Brain microvascular endothelial cell (primary cell): ENCODE measurements around the gene SFXN5.
"Not testable (repeated sequence)": the region's sequence is repeated elsewhere in the genome, so short reads cannot be mapped to it uniquely, and the experiment has no call there.

Experiments used
- DNase-seq: peaks from one replicate; pipeline ENCODE4 v3.0.0-alpha.2; 2020
- H3K27ac ChIP-seq: fragments of 250-450 bp; sonication (Bioruptor Pico); 2 replicates; pipeline ENCODE4 v1.5.1; 2020; ENCODE audit warnings: mild to moderate bottlenecking, moderate library complexity
- H3K27me3 ChIP-seq: fragments of 250-450 bp; sonication (Bioruptor Pico); replicated peaks from 2 replicates; pipeline ENCODE4 v1.5.1; 2020; ENCODE audit warnings: mild to moderate bottlenecking
- H3K36me3 ChIP-seq: fragments of 250-450 bp; sonication (Bioruptor Pico); replicated peaks from 2 replicates; pipeline ENCODE4 v1.5.1; 2020; ENCODE audit warnings: mild to moderate bottlenecking
- H3K4me3 ChIP-seq: 2 replicates; pipeline ENCODE4 v1.5.1; 2011; ENCODE audit warnings: low read depth, mild to moderate bottlenecking, control low read depth, low read length, moderate library complexity
- in situ Hi-C: cut with HindIII; loops from 2 replicates; pipeline ENCODE4 v1.10.0; 2017; ENCODE audit warnings: low sequenced_read_pairs, low pct_ligation_motif_present
- TF ChIP-seq, protein P1 (sequence below): IDR thresholded peaks from 2 replicates; pipeline ENCODE4 v1.5.1; 2011; ENCODE audit warnings: low read depth, mild to moderate bottlenecking, moderate library complexity, low read length, control low read depth, inconsistent platforms; ENCODE audit errors: missing control alignments

Gene SFXN5

DNA sequence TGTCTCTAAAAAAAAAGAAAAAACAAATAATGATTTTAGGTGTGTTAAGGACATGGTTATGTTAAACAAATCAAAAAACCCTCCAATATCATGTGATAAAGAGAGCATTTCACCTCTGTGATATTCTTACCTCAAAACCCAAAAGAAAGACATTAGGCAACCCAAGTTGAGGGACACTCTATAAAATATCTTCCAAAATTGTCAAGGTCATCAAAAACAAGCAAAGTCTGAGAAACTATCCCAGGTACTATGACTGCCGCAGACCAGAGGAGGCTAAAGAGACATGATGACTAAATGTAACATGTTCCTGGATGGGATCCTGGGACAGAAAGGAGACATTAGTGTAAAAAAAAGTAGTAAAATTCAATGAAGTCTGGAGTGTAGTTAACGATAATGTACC, 4.5 kb downstream of the SFXN5 start:
- no peaks in the 10 kb centered on the region for H3K27me3 ChIP-seq
- H3K4me3 ChIP-seq, result no peak overlapping the region
- no peak overlapping the region for H3K27ac ChIP-seq
- in situ Hi-C loops, result no loop called here
- TF ChIP-seq, protein P1, sequence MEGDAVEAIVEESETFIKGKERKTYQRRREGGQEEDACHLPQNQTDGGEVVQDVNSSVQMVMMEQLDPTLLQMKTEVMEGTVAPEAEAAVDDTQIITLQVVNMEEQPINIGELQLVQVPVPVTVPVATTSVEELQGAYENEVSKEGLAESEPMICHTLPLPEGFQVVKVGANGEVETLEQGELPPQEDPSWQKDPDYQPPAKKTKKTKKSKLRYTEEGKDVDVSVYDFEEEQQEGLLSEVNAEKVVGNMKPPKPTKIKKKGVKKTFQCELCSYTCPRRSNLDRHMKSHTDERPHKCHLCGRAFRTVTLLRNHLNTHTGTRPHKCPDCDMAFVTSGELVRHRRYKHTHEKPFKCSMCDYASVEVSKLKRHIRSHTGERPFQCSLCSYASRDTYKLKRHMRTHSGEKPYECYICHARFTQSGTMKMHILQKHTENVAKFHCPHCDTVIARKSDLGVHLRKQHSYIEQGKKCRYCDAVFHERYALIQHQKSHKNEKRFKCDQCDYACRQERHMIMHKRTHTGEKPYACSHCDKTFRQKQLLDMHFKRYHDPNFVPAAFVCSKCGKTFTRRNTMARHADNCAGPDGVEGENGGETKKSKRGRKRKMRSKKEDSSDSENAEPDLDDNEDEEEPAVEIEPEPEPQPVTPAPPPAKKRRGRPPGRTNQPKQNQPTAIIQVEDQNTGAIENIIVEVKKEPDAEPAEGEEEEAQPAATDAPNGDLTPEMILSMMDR, result no peak
- no peaks in the 10 kb centered on the region for H3K36me3 ChIP-seq
- DNase-seq, result no peak

DNA sequence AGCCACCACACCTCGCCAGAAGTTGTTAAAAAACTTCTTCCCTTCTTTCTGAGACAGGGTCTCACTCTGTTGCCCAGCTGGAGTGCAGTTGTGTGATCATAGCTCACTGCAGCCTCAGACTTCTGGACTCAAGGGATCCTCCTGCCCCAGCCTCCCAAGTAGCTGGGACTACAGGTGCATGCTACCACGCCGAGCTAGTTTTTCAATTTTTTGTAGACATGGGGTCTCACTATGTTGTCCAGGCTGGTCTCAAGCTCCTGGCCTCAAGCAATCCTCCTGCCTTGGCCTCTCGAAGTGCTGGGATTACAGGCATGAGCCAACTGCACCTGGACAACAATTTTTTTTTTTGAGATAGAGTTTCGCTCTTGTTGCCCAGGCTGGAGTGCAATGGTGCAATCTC, 6.4 kb downstream of the SFXN5 start:
- H3K36me3 ChIP-seq, H3K27me3 ChIP-seq, in situ Hi-C loops, H3K4me3 ChIP-seq, H3K27ac ChIP-seq, DNase-seq: not testable (repeated sequence)

DNA sequence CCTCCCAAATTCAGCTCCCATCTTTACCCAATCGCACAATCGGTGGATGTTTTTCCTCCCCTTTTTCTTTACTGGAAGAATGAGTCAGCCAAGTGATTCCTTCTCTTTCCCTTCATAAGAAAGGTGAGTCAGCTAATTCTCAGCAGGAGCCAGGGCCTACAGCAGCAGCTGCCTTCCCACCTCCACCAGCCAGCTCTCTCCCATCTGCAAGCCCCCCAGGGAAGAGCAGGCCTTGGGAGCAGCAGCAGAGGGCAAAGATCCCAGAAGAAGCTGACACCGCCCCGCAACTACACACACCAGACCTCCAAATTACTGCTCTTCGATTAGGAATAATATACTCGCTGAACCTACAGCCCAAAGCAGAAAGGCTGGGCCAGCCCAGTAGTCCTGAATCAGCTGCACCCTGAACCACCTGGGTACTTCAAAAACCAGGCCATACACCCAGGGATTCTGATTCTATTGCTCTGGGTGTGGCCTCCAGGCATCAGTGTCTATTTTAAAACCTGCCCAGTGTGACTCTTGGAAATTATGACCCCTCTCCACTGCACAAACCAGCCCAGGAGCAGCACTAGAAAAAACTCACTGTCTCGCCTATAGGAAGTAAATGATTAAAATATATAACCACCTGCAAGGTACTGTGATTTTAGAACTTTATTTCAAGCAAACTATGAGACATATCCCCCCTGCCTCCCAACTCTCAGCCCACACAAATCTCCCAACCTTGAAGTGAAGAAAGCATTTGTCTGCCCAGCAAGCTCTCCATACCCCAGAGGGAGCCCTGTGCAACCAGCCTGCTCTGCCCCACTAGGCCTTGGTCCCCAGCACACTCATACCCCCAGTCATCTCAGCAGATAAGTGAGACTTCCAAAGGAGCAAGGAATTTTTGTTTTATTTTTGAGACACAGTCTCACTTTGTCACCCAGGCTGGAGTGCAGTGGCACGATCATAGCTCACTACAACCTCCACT, 7.3 kb downstream of the SFXN5 start:
- Histone ChIP-seq H3K4me3 (no peak overlapping the region), H3K27me3 (no peaks in the 10 kb centered on the region), H3K36me3 (no peaks in the 10 kb centered on the region), H3K27ac (peak overlapping the region; percentile 80)
- TF ChIP-seq, protein P1, result no peak
- DNase-seq, result peak; percentile 73
- in situ Hi-C loops, result no loop called here

DNA sequence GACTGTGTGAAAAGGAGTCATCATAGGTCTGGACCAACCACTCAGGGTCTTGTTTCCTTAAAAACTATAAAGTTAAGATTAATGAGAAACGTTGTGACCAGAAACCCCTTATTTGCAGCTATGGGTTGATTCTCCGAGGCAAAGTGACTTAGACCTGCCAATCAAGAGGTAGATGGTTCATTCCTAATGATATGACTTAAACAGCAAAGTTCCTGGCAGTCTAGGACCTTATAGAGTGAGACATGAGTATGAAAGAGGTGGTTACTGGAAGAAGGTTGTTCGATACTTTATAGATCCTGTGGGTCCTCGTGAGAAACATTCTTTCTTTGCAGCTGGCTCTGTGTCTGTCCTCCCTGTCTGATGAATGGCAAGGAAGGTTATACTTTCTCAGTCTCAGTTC, 8.0 kb downstream of the SFXN5 start:
- TF ChIP-seq, protein P1, result no peak
- H3K27me3 ChIP-seq, result no peaks in the 10 kb centered on the region
- no peak overlapping the region for H3K4me3 ChIP-seq
- no peak for DNase-seq
- no peaks in the 10 kb centered on the region for H3K36me3 ChIP-seq
- in situ Hi-C loops, result no loop called here
- H3K27ac ChIP-seq, result peak overlapping the region; percentile 80

DNA sequence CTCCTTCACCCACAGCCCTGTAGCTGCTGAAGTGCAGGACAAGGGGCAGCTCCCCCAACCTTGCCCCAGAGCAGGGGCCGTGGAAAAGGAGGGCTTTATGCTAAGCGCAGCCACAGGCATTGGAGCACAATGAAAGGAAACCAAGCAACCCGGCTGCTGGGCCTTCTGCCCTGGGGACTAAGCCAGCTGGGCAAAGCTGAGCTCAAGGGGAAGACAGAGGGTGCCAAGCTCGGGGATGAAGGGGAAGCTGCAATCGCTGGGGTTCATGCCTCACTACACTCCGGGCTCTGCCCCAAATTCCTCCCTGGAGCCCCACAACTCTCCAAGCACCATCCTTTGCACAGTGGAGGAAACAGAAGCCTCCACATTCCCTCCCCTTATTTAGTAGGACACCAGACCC, 12.4 kb downstream of the SFXN5 start:
- no peak for DNase-seq

DNA sequence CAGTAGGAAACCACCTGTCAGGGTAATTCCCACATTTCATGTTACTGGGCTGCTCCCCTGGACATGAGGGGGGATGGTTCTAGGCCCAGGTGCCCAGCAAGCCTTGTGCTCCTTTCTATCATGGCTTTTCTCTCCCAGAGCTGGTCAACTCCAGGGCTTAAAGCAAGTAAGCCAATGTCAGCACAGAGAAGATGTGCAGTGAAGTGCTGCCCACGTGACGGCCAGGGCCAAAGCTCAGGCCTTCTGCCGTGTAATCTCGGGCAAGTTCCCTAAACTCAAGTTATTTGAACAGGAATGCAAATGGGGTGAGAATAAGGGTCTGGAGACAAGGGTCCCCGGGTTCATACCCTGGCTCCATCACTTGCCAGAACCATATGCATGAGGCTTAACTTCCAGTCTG, 16.5 kb downstream of the SFXN5 start:
- no peak for DNase-seq
- Histone ChIP-seq H3K36me3 (no peaks in the 10 kb centered on the region), H3K27me3 (no peaks in the 10 kb centered on the region), H3K27ac (no peak overlapping the region), H3K4me3 (no peak overlapping the region)
- TF ChIP-seq, protein P1, result no peak
- in situ Hi-C loops, result no loop called here

More for the DNA sequence above, 12.4 kb downstream of the SFXN5 start:
- TF ChIP-seq, protein P1, result no peak
- Histone ChIP-seq H3K27me3 (no peaks in the 10 kb centered on the region), H3K4me3 (no peak overlapping the region), H3K36me3 (no peaks in the 10 kb centered on the region), H3K27ac (no peak overlapping the region)
- in situ Hi-C loops, result no loop called here
